Activated CD4-positive, CD25-positive, alpha-beta regulatory T cell treated with anti-CD3 and anti-CD28 coated beads, Interleukin-2, amount 50 U/mL, for 24 hours (primary cell): ENCODE results near the gene GPR3.
A peak's percentile ranks its signal among the peaks of the same experiment; 100 is the strongest.

Experiments
- ATAC-seq, 2 donors: fragments of 150-1000 bp; cut with Tn5 transposase; one replicate each; pipeline ENCODE4 v1.10.0; 2021; ENCODE audit warnings: mild to moderate bottlenecking in 1 of 2, moderate library complexity in 1 of 2

GPR3 gene

GRCh38 chr1:27358928-27359313 is 33.5 kb upstream of the GPR3 start:
- no peak for ATAC-seq

GRCh38 chr1:27359822-27360158 is 32.6 kb upstream of the GPR3 start:
- no peak for ATAC-seq

GRCh38 chr1:27360159-27361043 is 32.0 kb upstream of the GPR3 start:
- no peak for ATAC-seq

GRCh38 chr1:27361044-27361402 is 31.4 kb upstream of the GPR3 start:
- no peak for ATAC-seq

- ATAC-seq: no peak
Measured at GRCh38 chr1:27361553-27361952, 30.9 kb upstream of the GPR3 start.

GRCh38 chr1:27363766-27364695 is 28.4 kb upstream of the GPR3 start:
- no peak for ATAC-seq

GRCh38 chr1:27364696-27365371 is 27.6 kb upstream of the GPR3 start:
- peak; percentile 55 to 59 for ATAC-seq

- peak; percentile 62 to 65 for ATAC-seq
Measured at GRCh38 chr1:27365372-27366112, 26.9 kb upstream of the GPR3 start.

- ATAC-seq: peak; percentile 64 to 66
Measured at GRCh38 chr1:27366113-27366410, 26.4 kb upstream of the GPR3 start.

GRCh38 chr1:27366411-27367159 is 25.8 kb upstream of the GPR3 start, which contains the start of gene MAP3K6:
MAP3K6 (minus strand) TSS chr1:27366961; CDS start chr1:27366597, 364 bp downstream.
- peak; percentile 18 to 44 for ATAC-seq

GRCh38 chr1:27367160-27367650 is 25.2 kb upstream of the GPR3 start:
- ATAC-seq: no peak

GRCh38 chr1:27368869-27369582 is 23.4 kb upstream of the GPR3 start:
- ATAC-seq: no peak

- ATAC-seq: no peak
Measured at GRCh38 chr1:27372022-27372807, 20.2 kb upstream of the GPR3 start.

GRCh38 chr1:27372808-27373690 is 19.4 kb upstream of the GPR3 start:
- ATAC-seq: no peak

GRCh38 chr1:27374362-27375086 is 17.9 kb upstream of the GPR3 start, which contains the start of gene FCN3:
FCN3 (minus strand) TSS chr1:27374824; CDS start chr1:27374818, 6 bp downstream.
- ATAC-seq: no peak

- no peak for ATAC-seq
Measured at GRCh38 chr1:27377760-27378495, 14.5 kb upstream of the GPR3 start.

- ATAC-seq: no peak
Measured at GRCh38 chr1:27379564-27380122, 12.8 kb upstream of the GPR3 start.
